SHP77 treated with DMSO at 0.1 percent for 48 hours (cell line): ENCODE results near the gene LPP.

Source experiments
- DNase-seq: peaks from one replicate; lab custom pipeline; 2025; lab: John Stamatoyannopoulos, UW

The LPP gene

GRCh38 chr3:188220097-188220788 is 66.3 kb downstream of the LPP start:
- no peak for DNase-seq

- DNase-seq: no peak
These were observed 67.2 kb downstream of the LPP start for GRCh38 chr3:188220988-188221818.

- no peak for DNase-seq
These were observed 70.0 kb downstream of the LPP start for GRCh38 chr3:188223936-188224335.

GRCh38 chr3:188227442-188227841 is 73.5 kb downstream of the LPP start:
- DNase-seq: no peak

GRCh38 chr3:188229177-188229576 is 75.2 kb downstream of the LPP start:
- DNase-seq: no peak

GRCh38 chr3:188229726-188230125 is 75.8 kb downstream of the LPP start:
- DNase-seq: no peak

- no peak for DNase-seq
These were observed 77.0 kb downstream of the LPP start for GRCh38 chr3:188230962-188231361.

- DNase-seq: no peak
These were observed 77.5 kb downstream of the LPP start for GRCh38 chr3:188231456-188231855.

GRCh38 chr3:188232656-188233055 is 78.7 kb downstream of the LPP start:
- no peak for DNase-seq

- no peak for DNase-seq
These were observed 79.4 kb downstream of the LPP start for GRCh38 chr3:188233320-188233719.

- DNase-seq: no peak
These were observed 80.2 kb downstream of the LPP start for GRCh38 chr3:188234132-188234531.

GRCh38 chr3:188236271-188236670 is 82.3 kb downstream of the LPP start:
- no peak for DNase-seq

GRCh38 chr3:188239035-188239434 is 85.1 kb downstream of the LPP start:
- no peak for DNase-seq

GRCh38 chr3:188239577-188239976 is 85.6 kb downstream of the LPP start:
- no peak for DNase-seq

- DNase-seq: no peak
These were observed 86.4 kb downstream of the LPP start for GRCh38 chr3:188240189-188240981.

- no peak for DNase-seq
These were observed 87.1 kb downstream of the LPP start for GRCh38 chr3:188241072-188241471.

- no peak for DNase-seq
These were observed 87.9 kb downstream of the LPP start for GRCh38 chr3:188241883-188242282.

GRCh38 chr3:188242436-188243123 is 88.6 kb downstream of the LPP start:
- DNase-seq: no peak

GRCh38 chr3:188243124-188243795 is 89.3 kb downstream of the LPP start:
- DNase-seq: no peak

- DNase-seq: no peak
These were observed 90.5 kb downstream of the LPP start for GRCh38 chr3:188244395-188244861.

GRCh38 chr3:188246905-188247304 is 92.9 kb downstream of the LPP start:
- DNase-seq: no peak
